Measurements from ENCODE around the gene GRM1. TPM values are rescaled to one million over a fixed set of nuclear protein-coding genes. Genes with fewer than 3 reads are reported as not detected.

The GRM1 gene
- total RNA-seq, 4 donors from 2014 or later, result 0.13 TPM; not detected in 3

- 76 to 88% methylated on average over 3 of the region's 3 CpGs for WGBS, 2 donors (ENCODE audit: low coverage in 1 of 2)
- no peaks in the 10 kb centered on the region for H3K4me1 ChIP-seq
- no peaks in the 10 kb centered on the region for H3K36me3 ChIP-seq
- no peak overlapping the region for H3K4me3 ChIP-seq
- no peaks in the 10 kb centered on the region for H3K9me3 ChIP-seq
- H3K27ac ChIP-seq, result no peak overlapping the region
- ATAC-seq, result no peak
- TF ChIP-seq POLR2A (IDR thresholded peaks at IDR 0.05) (no peak), EP300 (IDR thresholded peaks at IDR 0.05) (no peak)
- H3K27me3 ChIP-seq, result no peaks in the 10 kb centered on the region
These were observed 181.1 kb downstream of the GRM1 start for GRCh38 chr6:146209942-146210341.

GRCh38 chr6:146210406-146211083 is 181.7 kb downstream of the GRM1 start:
- WGBS, 2 donors (ENCODE audit: low coverage in 1 of 2), result 80 to 81% methylated on average over 2 to 4 of the region's 4 CpGs
- no peak overlapping the region for H3K4me3 ChIP-seq
- no peaks in the 10 kb centered on the region for H3K9me3 ChIP-seq
- no peaks in the 10 kb centered on the region for H3K36me3 ChIP-seq
- no peak overlapping the region for H3K27ac ChIP-seq
- H3K4me1 ChIP-seq, result no peaks in the 10 kb centered on the region
- ATAC-seq, result no peak
- TF ChIP-seq CTCF (IDR thresholded peaks at IDR 0.05) (no peak), POLR2AphosphoS5 (IDR thresholded peaks at IDR 0.05) (no peak), POLR2A (IDR thresholded peaks at IDR 0.05) (no peak), EP300 (IDR thresholded peaks at IDR 0.05) (no peak)
- H3K27me3 ChIP-seq, result no peaks in the 10 kb centered on the region

GRCh38 chr6:146211646-146212045 is 182.8 kb downstream of the GRM1 start:
- H3K9me3 ChIP-seq, result no peaks in the 10 kb centered on the region
- no peak overlapping the region for H3K27ac ChIP-seq
- no peaks in the 10 kb centered on the region for H3K4me1 ChIP-seq
- no peaks in the 10 kb centered on the region for H3K36me3 ChIP-seq
- 89 to 94% methylated on average over 2 of the region's 2 CpGs for WGBS, 2 donors (ENCODE audit: low coverage in 1 of 2)
- TF ChIP-seq EP300 (IDR thresholded peaks at IDR 0.05) (no peak), POLR2A (IDR thresholded peaks at IDR 0.05) (no peak), CTCF (IDR thresholded peaks at IDR 0.05) (no peak), POLR2AphosphoS5 (IDR thresholded peaks at IDR 0.05) (no peak)
- H3K4me3 ChIP-seq, result no peak overlapping the region
- ATAC-seq, result no peak
- H3K27me3 ChIP-seq, result no peaks in the 10 kb centered on the region

- no peak for TF ChIP-seq POLR2AphosphoS5 (IDR thresholded peaks at IDR 0.05)
- no peak for TF ChIP-seq POLR2A (IDR thresholded peaks at IDR 0.05)
- no peak for TF ChIP-seq EP300 (IDR thresholded peaks at IDR 0.05)
- no peak for TF ChIP-seq CTCF (IDR thresholded peaks at IDR 0.05)
- no peaks in the 10 kb centered on the region for H3K27me3 ChIP-seq
- no peak overlapping the region for H3K27ac ChIP-seq
- H3K4me1 ChIP-seq, result no peaks in the 10 kb centered on the region
- WGBS, 2 donors (ENCODE audit: low coverage in 1 of 2), result 51 to 65% methylated on average over 3 of the region's 3 CpGs
- no peak overlapping the region for H3K4me3 ChIP-seq
- no peaks in the 10 kb centered on the region for H3K9me3 ChIP-seq
- H3K36me3 ChIP-seq, result no peaks in the 10 kb centered on the region
- ATAC-seq, result no peak
These were observed 183.9 kb downstream of the GRM1 start for GRCh38 chr6:146212781-146213180.

GRCh38 chr6:146219101-146219500 is 190.2 kb downstream of the GRM1 start:
- TF ChIP-seq EP300 (IDR thresholded peaks at IDR 0.05), result no peak
- TF ChIP-seq POLR2AphosphoS5 (IDR thresholded peaks at IDR 0.05), result no peak
- TF ChIP-seq POLR2A (IDR thresholded peaks at IDR 0.05), result no peak
- no peak for TF ChIP-seq CTCF (IDR thresholded peaks at IDR 0.05)
- 83 to 92% methylated on average over 3 of the region's 3 CpGs for WGBS, 2 donors (ENCODE audit: low coverage in 1 of 2)

More at GRCh38 chr6:146219101-146219500, 190.2 kb downstream of the GRM1 start:
- Histone ChIP-seq H3K4me1 (no peaks in the 10 kb centered on the region), H3K27me3 (no peaks in the 10 kb centered on the region), H3K27ac (no peak overlapping the region), H3K36me3 (no peaks in the 10 kb centered on the region), H3K4me3 (no peak overlapping the region), H3K9me3 (no peaks in the 10 kb centered on the region)
- ATAC-seq, result no peak
